Vagina (tissue), 2 donors: ENCODE measurements around the gene PRR23B.

Experiments used
- POLR2A ChIP-seq, 2 donors: fragments of 450-650 bp; IDR thresholded peaks; one replicate each; pipeline ENCODE4 v1.6.1; 2017; ENCODE audit warnings: antibody characterized with exemption in 2 of 2, mild to moderate bottlenecking in 2 of 2, moderate library complexity in 2 of 2
- POLR2AphosphoS5 ChIP-seq, 2 donors: sonication (generic); formaldehyde crosslinking; IDR thresholded peaks; one replicate each; pipeline ENCODE4 v1.9.0; 2017; ENCODE audit warnings: antibody characterized with exemption in 2 of 2, mild to moderate bottlenecking in 2 of 2, low read depth in 1 of 2; ENCODE audit not compliant: insufficient read depth in 1 of 2

- TF ChIP-seq POLR2A (IDR thresholded peaks at IDR 0.05) (no peak), POLR2AphosphoS5 (IDR thresholded peaks at IDR 0.05; ENCODE audit: insufficient read depth in 1 of 2, low read depth in 1 of 2) (no peak)
Observed at GRCh38 chr3:138976047-138976446, 44.7 kb downstream of the PRR23B start.
